Hematopoietic multipotent progenitor cell (in vitro differentiated cells): Measurements from ENCODE around the gene FLNC. TPM values are rescaled to one million over a fixed set of nuclear protein-coding genes. Genes with fewer than 3 reads are reported as not detected.
A peak's percentile ranks its signal among the peaks of the same experiment; 100 is the strongest.

Experiments
- DNase-seq, 3 donors: peaks; one replicate each; pipeline ENCODE4 v3.0.0-alpha.2; 2011 to 2015; ENCODE audit warnings: low read depth in 2 of 3, low spot score in 2 of 3
- total RNA-seq: library from RNA; depleted of rRNA; stranded (reverse); fragments of >200 nt; gene quantifications from one replicate; pipeline ENCODE4 v1.2.3, GENCODE V29; 2012

Gene FLNC
- total RNA-seq, 1 donor = 0.27 TPM

GRCh38 chr7:128842674-128843641, 12.8 kb downstream of the FLNC start:
- DNase-seq = no peak

- DNase-seq = no peak
These were observed 13.9 kb downstream of the FLNC start for GRCh38 chr7:128843938-128844621.

- no peak for DNase-seq
These were observed 14.6 kb downstream of the FLNC start for GRCh38 chr7:128844777-128845311.

- DNase-seq = no peak
These were observed 15.3 kb downstream of the FLNC start for GRCh38 chr7:128845475-128845874.

DNA sequence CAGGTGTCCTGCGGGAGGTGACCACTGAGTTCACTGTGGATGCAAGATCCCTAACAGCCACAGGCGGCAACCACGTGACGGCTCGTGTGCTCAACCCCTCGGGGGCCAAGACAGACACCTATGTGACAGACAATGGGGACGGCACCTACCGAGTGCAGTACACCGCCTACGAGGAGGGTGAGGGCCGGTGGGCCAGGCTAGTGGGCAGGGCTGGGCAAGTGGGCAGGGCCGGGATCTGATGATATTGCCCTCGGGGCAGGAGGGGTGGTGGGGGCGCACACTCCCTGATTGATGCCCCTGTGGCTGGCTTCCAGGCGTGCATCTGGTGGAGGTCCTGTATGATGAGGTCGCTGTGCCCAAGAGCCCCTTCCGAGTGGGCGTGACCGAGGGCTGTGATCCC, 15.8 kb downstream of the FLNC start:
- no peak for DNase-seq

GRCh38 chr7:128846781-128847444, 16.7 kb downstream of the FLNC start:
- DNase-seq = no peak

GRCh38 chr7:128847721-128848211, 17.6 kb downstream of the FLNC start:
- no peak for DNase-seq

DNA sequence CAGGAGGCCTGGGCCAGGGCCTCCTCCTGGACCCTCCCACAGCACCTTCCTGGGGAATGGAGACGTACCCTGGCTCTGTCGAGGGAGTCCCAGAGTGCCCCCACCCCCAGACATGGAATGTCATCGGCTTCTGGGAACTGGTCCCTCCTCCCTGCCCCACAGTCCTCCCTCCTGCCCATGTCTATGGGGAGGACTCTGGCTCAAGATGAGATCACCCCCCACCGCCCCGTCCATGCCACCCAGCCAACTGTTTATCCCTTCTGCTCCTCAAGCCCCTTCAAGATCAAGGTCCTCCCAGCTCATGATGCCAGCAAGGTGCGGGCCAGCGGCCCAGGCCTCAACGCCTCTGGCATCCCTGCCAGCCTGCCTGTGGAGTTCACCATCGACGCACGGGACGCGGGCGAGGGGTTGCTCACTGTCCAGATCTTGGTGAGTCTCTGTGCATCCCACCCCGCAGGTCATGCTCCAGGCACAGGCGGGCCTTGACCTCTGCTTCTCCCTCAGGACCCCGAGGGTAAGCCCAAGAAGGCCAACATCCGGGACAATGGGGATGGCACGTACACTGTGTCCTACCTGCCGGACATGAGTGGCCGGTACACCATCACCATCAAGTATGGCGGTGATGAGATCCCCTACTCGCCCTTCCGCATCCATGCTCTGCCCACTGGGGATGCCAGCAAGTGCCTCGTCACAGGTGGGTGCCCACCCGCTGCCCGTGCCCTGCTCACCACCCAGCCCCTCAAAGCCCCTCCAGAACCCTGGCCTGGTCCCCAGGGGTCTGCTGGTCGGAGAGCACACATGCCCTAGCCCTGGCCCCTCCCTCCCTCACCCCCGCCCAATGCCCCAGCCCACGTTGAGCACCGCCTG, 18.3 kb downstream of the FLNC start:
- DNase-seq = no peak

DNA sequence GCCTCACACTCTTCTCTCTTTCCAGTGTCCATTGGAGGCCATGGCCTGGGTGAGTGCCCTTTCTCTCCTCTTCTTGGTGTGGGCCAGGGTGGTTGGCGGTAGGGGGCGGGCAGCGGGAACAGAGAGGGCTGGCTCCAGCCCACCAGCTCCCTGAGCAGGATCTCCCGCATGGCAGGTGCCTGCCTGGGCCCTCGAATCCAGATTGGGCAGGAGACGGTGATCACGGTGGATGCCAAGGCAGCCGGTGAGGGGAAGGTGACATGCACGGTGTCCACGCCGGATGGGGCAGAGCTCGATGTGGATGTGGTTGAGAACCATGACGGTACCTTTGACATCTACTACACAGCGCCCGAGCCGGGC, 18.9 kb downstream of the FLNC start:
- DNase-seq = no peak

GRCh38 chr7:128849804-128850490, 19.7 kb downstream of the FLNC start:
- DNase-seq = no peak

- no peak for DNase-seq
These were observed 22.5 kb downstream of the FLNC start for GRCh38 chr7:128852537-128853254.

DNA sequence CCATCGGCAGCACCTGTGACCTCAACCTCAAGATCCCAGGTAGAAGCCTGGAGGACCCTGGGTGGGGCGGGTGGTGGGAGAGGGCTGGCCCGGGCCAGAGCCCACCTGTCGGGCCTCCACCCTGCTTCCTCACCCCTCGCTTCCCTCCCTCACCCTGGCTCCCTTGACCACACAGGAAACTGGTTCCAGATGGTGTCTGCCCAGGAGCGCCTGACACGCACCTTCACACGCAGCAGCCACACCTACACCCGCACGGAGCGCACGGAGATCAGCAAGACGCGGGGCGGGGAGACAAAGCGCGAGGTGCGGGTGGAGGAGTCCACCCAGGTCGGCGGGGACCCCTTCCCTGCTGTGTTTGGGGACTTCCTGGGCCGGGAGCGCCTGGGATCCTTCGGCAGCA, 23.6 kb downstream of the FLNC start:
- peak in 1 of 3 donors; percentile 27 for DNase-seq

DNA sequence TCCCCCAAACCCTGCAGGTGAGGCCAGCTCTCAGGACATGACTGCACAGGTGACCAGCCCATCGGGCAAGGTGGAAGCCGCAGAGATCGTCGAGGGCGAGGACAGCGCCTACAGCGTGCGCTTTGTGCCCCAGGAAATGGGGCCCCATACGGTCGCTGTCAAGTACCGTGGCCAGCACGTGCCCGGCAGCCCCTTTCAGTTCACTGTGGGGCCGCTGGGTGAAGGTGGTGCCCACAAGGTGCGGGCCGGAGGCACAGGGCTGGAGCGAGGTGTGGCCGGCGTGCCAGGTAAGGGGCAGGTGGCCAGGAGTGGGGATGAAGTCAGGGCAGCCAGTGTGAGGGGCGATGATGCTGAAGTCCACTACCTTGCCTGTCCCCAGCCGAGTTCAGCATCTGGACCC, 24.2 kb downstream of the FLNC start:
- DNase-seq = no peak

DNA sequence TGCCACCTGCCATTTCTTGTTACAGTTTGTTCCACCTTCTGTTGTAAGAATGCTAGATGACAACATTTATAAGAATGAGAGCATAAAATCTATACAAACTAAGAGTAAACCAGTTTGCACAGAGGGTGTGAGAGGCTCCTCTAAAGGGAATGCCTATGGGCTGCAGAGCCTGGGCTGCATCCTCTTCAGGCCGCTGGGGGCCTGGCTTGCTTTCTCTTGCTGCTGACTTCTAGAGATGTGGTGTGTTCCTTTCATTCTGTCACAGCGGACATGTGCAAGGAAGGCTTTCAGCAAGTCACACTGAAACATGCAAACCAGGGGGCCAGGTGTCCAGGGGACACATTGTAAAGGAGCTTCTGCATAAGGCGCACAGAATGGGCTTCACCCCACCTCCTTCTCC, 25.4 kb downstream of the FLNC start:
- no peak for DNase-seq

DNA sequence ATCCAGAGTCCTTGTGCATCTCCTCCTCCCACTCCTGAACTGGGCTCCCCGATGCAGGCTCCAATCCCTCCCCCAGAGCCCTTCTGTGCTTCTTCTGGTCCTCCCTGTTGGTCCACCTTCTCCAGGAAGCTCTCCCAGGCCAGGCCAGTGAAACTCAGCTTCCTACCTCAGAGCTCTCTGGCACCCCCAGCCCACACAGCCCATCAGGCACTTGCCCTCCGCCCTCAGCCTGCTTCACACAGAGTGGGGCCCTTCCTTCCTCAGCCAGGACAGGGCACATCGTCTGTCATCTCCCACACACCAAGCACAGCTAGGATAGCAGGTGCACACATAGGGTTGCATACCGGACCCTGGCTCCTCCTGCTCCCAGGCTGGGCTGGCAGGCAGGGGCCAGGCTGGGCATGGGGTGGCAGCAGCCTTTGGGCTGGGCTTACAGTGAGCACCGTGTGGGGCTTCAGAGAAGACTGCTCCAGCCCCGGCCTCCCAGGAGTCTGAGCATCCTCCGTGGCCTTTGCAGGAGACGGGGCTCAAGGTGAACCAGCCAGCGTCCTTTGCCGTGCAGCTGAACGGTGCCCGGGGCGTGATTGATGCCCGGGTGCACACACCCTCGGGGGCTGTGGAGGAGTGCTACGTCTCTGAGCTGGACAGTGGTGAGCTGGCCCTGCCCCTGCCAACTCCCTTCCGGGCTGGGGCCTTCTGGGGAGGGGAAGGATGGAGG, 26.0 kb downstream of the FLNC start:
- no peak for DNase-seq

- no peak for DNase-seq
These were observed 28.4 kb downstream of the FLNC start for GRCh38 chr7:128858380-128859231.
